Ovary (tissue), 9 donors: ENCODE data around the gene ACSM3. TPM values are rescaled to one million over a fixed set of nuclear protein-coding genes. Genes with fewer than 3 reads are reported as not detected.

Experiments
- DNase-seq, 5 donors: peaks; one replicate each; pipeline ENCODE4 v3.0.0-alpha.2; 2019 to 2020
- H3K27ac ChIP-seq, 2 donors: fragments of 200-600 bp; one replicate each; pipeline versions ENCODE4 v1.5.1 to v1.8.0; 2019 to 2022
- H3K27me3 ChIP-seq: fragments of 200-600 bp; one replicate; pipeline ENCODE4 v1.8.0; 2022
- H3K36me3 ChIP-seq: fragments of 200-600 bp; sonication (generic); one replicate; pipeline ENCODE4 v1.5.1; 2019
- H3K4me1 ChIP-seq: one replicate; pipeline ENCODE4 v1.8.1; 2013; ENCODE audit warnings: mild to moderate bottlenecking, moderate library complexity; ENCODE audit not compliant: insufficient read depth
- H3K4me3 ChIP-seq: fragments of 200-600 bp; sonication (generic); one replicate; pipeline ENCODE4 v1.5.1; 2017
- H3K9me3 ChIP-seq, 2 donors: fragments of 200-600 bp in 1 of 2; sonication (generic) in 1 of 2; one replicate each; pipeline versions ENCODE4 v1.5.1 to v1.8.1; 2013 to 2019; ENCODE audit warnings: mild to moderate bottlenecking in 1 of 2, moderate library complexity in 1 of 2
- EP300 ChIP-seq: sonication (generic); formaldehyde crosslinking; IDR thresholded peaks from one replicate; pipeline ENCODE4 v1.6.1; 2017; ENCODE audit warnings: antibody characterized with exemption
- POLR2A ChIP-seq: fragments of 450-650 bp; IDR thresholded peaks from one replicate; pipeline ENCODE4 v1.6.1; 2017; ENCODE audit warnings: antibody characterized with exemption, mild to moderate bottlenecking, moderate library complexity
- WGBS, 3 donors: extraction: QIAGEN DNeasy Blood & Tissue Kit in 1 of 3; methylation state at CpG; one replicate each; pipeline versions ENCODE4 v1.1.5 to v1.1.7; 2013 to 2017; 5-methylcytosine and 5-hydroxymethylcytosine counted together
- intact Hi-C, 4 donors: fragments of 100-400 bp; cut with DNase I; formaldehyde crosslinking; loops; one replicate each; pipeline versions ENCODE4 v1.11.0 to v1.15.1; 2022 to 2023
- polyA plus RNA-seq, 2 donors: library from polyadenylated mRNA; stranded (reverse); fragments of 200-250 nt in 1 of 2; fragments of 350-450 nt in 1 of 2; fragmentation: Illumina TruSeq in 1 of 2; extraction: RNeasy Lipid Tissue Mini Kit (QIAGEN cat#74804) in 1 of 2; gene quantifications; one replicate each; pipeline ENCODE4 v1.2.3, GENCODE V29; 2013 to 2014
- total RNA-seq, 7 donors: library from RNA; depleted of rRNA in 2 of 7; stranded (reverse); fragments of >200 nt in 2 of 7; fragmentation: NEBNext Ultra II Directional in 3 of 7; extraction: Animal tissue kit (Norgen Biotek cat#: 25700) in 3 of 7; gene quantifications; one replicate each; pipeline versions ENCODE4 v1.1.0 to v1.2.4, GENCODE V29; 2016 to 2023
- TF ChIP-seq, protein P1 (sequence below), 3 donors: fragments of 450-650 bp in 2 of 3; fragments of 200-600 bp in 1 of 3; IDR thresholded peaks; one replicate each; pipeline versions ENCODE4 v1.5.1 to v1.8.0; 2016 to 2022; ENCODE audit warnings: antibody characterized with exemption in 3 of 3, mild to moderate bottlenecking in 1 of 3
- donor health status: DM: no; HTN: no; CAD: no; lungs with moderate emphysema.
- donor health status: DM: no; HTN: no; CAD: no.
- donor health status: Bipolar disorder and iron deficiency.
- donor health status: DM: yes; HTN: yes; CAD: no.
- donor health status: DM: no; HTN: no; CAD: no.
- donor health status: DM: yes; HTN: yes; CAD: no.

The ACSM3 gene
- total and polyA plus RNA-seq, 9 donors, result 97.1 to 481 (median 248) TPM

DNA sequence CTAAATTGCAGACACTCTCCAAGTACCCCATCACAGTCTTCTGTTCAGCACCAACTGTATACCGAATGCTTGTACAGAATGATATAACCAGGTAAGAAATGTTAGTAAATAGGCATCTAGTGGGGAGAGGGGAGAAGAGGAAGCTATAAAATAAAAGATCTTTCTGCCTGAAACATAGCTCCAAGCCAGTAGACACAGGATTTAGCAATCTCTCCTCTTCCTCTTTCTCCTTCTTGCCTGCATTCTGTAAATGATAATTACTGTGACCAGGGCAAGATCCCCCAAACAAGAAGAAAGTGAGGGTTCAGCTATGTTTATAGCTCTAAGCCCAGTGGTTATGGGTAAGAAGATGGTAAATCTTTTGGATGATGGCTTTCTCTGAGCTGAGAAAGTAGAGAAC lies 17.9 kb downstream of the ACSM3 start:
- Histone ChIP-seq H3K27ac (no peak overlapping the region), H3K27me3 (no peaks in the 10 kb centered on the region), H3K4me3 (no peak overlapping the region), H3K36me3 (no peaks in the 10 kb centered on the region), H3K9me3 (no peaks in the 10 kb centered on the region), H3K4me1 (no peaks in the 10 kb centered on the region)
- intact Hi-C loops, result no loop called here
- 88 to 92% (median 89%) methylated on average over 1 of the region's 1 CpG for WGBS, 3 donors
- TF ChIP-seq, protein P1, sequence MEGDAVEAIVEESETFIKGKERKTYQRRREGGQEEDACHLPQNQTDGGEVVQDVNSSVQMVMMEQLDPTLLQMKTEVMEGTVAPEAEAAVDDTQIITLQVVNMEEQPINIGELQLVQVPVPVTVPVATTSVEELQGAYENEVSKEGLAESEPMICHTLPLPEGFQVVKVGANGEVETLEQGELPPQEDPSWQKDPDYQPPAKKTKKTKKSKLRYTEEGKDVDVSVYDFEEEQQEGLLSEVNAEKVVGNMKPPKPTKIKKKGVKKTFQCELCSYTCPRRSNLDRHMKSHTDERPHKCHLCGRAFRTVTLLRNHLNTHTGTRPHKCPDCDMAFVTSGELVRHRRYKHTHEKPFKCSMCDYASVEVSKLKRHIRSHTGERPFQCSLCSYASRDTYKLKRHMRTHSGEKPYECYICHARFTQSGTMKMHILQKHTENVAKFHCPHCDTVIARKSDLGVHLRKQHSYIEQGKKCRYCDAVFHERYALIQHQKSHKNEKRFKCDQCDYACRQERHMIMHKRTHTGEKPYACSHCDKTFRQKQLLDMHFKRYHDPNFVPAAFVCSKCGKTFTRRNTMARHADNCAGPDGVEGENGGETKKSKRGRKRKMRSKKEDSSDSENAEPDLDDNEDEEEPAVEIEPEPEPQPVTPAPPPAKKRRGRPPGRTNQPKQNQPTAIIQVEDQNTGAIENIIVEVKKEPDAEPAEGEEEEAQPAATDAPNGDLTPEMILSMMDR (IDR thresholded peaks at IDR 0.05), result no peak
- no peak for TF ChIP-seq POLR2A
- DNase-seq, result no peak

DNA sequence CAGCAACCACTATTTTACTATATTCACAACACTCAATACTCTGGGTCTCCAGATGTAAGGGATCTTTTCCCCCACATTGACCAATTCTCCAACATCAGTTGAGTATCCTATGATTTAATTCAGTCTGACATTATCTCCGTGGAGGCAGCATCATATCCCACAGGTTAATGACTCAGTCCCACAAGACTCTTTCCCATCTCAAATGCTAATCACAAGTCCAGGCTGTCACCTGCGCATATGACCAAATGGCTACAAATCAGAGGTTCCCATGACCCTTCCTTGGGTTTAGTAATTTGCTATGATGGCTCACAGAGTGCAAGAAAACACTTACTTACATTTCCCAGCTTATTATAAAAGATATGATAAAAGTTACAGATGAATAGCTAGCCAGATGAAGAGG lies 18.7 kb downstream of the ACSM3 start:
- Histone ChIP-seq H3K27me3 (no peaks in the 10 kb centered on the region), H3K36me3 (no peaks in the 10 kb centered on the region), H3K4me3 (no peak overlapping the region), H3K9me3 (no peaks in the 10 kb centered on the region), H3K27ac (no peak overlapping the region), H3K4me1 (no peaks in the 10 kb centered on the region)
- no peak for DNase-seq
- intact Hi-C loops, result no loop called here
- 78 to 93% (median 86%) methylated on average over 2 of the region's 2 CpGs for WGBS, 3 donors
- TF ChIP-seq POLR2A (no peak), EP300 (no peak)
- TF ChIP-seq, protein P1 (IDR thresholded peaks at IDR 0.05), result no peak

DNA sequence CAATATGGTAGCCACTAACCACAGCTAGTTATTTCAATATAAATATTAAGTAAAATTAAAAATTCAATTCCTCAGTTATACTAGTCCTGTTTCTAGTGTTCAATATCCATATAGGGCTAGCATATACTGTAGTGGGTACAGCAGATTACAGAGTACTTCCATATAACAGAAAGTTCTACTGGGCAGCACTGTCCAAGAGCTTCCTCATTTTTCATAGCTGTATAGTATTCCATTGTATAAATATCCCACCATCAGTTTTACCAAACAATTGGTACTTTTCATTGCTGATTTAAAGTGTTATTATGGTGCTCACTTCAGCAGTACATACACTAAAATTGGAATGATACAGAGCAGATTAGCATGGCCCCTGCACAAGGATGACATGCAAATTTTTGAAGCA lies 20.4 kb downstream of the ACSM3 start:
- Histone ChIP-seq H3K27ac (no peak overlapping the region), H3K4me3 (no peak overlapping the region), H3K36me3 (no peaks in the 10 kb centered on the region), H3K27me3 (no peaks in the 10 kb centered on the region), H3K4me1 (no peaks in the 10 kb centered on the region), H3K9me3 (no peaks in the 10 kb centered on the region)
- no peak for DNase-seq
- intact Hi-C loops, result no loop called here
- no peak for TF ChIP-seq POLR2A
- no peak for TF ChIP-seq EP300
- TF ChIP-seq, protein P1 (IDR thresholded peaks at IDR 0.05), result no peak

DNA sequence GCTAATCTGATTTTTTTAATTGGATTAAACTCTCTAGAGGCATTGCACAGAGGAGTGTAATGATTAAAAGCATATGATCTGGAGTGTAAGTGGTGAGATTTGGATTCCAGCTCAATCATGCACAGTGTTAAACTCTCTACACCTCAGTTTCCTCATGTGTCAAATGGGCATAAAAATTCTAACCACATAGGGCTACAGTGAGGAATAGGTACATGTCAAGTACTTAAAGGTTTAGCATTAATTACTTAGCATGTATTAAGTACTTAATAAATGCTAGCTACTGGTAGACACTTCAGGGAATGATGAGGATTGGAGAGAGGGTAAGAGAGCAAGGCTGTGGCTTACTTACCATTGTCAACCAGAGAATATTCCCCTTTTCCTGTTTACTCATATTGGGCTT lies 25.3 kb downstream of the ACSM3 start:
- Histone ChIP-seq H3K27me3 (no peaks in the 10 kb centered on the region), H3K4me3 (no peak overlapping the region), H3K27ac (no peak overlapping the region), H3K9me3 (no peaks in the 10 kb centered on the region), H3K4me1 (no peaks in the 10 kb centered on the region), H3K36me3 (no peaks in the 10 kb centered on the region)
- TF ChIP-seq EP300 (no peak), POLR2A (no peak)
- TF ChIP-seq, protein P1 (IDR thresholded peaks at IDR 0.05), result no peak
- intact Hi-C loops, result no loop called here
- DNase-seq, result no peak
